NCI-H2171 treated with DMSO at 0.1 percent for 48 hours (cell line): ENCODE data around the gene SLC7A14.

ENCODE experiments used
- DNase-seq: peaks from one replicate; lab custom pipeline; 2025; lab: John Stamatoyannopoulos, UW

The SLC7A14 gene

DNA sequence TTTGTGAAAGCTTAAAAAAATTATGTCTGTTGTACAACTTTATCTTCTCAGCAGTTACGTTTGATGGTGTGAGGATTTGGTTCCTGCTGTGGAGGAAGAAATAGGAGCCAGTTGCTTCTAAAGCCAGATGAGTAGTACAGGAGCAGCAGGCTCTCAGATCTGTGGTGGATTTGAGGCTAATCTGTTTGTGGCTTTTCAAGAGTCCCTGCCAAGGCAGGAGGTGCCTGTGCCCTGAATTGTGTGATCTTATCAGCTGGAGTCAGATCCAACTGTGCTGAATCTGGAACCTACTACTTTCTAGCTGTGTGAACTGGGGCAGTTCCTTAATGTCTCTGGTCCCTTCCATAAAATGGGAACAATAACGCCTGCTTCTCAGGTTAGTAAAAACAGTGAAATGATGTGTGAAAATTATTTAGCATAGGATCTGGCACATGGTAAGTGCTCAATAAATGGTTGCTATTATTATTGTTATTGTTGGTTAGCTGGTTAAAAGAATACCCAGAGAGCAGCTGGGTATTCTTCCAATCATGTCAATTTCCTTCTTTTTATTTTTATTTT is 159.6 kb downstream of the SLC7A14 start:
- DNase-seq, result no peak

GRCh38 chr3:170425491-170426239 is 160.2 kb downstream of the SLC7A14 start:
- no peak for DNase-seq

GRCh38 chr3:170424879-170425278 is 161.0 kb downstream of the SLC7A14 start:
- DNase-seq, result no peak

- no peak for DNase-seq
Measured at GRCh38 chr3:170423001-170423615, 162.8 kb downstream of the SLC7A14 start.

DNA sequence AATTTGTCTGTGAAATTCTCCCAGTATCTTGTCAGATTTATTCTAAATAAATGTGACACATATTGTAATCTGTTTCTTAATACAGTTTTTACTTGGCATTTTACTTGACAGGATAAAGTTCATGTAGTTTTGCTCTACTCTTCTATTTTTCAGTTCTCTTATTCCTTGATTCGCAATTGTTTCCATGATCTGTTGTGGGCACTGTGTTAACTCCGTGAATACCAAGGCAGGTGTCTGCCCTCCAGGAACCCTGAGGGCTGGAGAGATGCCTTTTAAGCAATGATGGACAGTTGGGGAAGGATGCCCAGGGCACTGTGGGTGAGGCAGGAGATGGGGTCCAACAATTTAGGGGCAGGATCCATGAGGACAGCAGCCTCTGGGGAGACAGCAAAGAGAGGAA is 164.1 kb downstream of the SLC7A14 start:
- DNase-seq, result no peak

- DNase-seq, result no peak
Measured at GRCh38 chr3:170421111-170421641, 164.7 kb downstream of the SLC7A14 start.

- no peak for DNase-seq
Measured at GRCh38 chr3:170420307-170420821, 165.5 kb downstream of the SLC7A14 start.

DNA sequence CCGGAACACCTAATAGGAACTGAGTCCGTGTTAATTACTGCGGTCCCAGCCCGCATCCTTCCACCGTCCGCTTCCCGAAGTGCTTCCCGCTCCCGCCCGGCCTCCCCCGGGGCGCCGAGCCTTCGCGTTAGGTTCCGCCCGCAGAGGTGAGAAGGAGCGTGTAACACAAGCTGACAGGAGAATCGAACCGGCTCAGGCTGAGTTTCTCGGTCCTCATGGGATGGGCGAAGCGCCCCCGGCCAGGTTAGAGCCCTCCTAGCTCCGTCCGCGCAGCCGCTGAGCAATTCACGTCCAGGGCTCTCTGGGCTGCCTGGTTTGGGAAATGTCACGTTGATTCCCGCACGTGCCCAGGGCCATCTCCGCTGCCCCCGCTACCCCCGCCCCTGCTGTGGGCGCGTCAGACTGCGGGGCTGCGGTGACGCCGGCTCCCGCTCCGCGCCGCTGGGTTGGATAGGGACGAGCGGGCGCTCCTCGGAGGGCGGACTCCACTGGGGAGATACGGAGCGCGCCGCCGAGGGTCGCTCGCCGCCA is 166.3 kb downstream of the SLC7A14 start:
- no peak for DNase-seq

- DNase-seq, result no peak
Measured at GRCh38 chr3:170418422-170419398, 167.2 kb downstream of the SLC7A14 start, which contains the start of gene CLDN11. TSS of gene CLDN11 (plus strand) at chr3:170418868. CDS start at chr3:170419067, 199 bp downstream.

GRCh38 chr3:170417090-170417489 is 168.8 kb downstream of the SLC7A14 start:
- DNase-seq, result peak; percentile 18

DNA sequence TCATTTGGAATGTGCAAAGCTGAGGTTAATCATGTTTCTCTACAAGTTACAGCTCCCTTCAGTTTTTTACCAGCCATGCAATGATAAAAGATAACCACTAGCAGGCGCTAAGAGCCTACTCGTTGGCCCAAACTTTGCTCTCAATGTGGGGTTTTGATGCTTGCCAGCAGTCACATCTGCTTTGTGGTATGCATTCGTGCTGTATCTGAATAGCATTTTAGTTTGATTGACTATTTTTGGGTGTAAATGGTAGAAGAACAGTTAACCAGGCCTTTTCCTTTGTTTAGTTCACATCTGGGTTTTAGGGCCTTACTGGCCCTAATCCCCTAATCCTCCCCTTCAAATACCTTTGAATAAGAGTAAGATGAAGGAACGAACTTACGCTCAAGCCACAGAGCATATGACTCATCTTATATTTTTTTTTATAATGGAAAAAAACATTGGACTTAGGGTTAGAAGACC is 171.6 kb downstream of the SLC7A14 start:
- peak; percentile 81 for DNase-seq

- no peak for DNase-seq
Measured at GRCh38 chr3:170413291-170413690, 172.6 kb downstream of the SLC7A14 start.

DNA sequence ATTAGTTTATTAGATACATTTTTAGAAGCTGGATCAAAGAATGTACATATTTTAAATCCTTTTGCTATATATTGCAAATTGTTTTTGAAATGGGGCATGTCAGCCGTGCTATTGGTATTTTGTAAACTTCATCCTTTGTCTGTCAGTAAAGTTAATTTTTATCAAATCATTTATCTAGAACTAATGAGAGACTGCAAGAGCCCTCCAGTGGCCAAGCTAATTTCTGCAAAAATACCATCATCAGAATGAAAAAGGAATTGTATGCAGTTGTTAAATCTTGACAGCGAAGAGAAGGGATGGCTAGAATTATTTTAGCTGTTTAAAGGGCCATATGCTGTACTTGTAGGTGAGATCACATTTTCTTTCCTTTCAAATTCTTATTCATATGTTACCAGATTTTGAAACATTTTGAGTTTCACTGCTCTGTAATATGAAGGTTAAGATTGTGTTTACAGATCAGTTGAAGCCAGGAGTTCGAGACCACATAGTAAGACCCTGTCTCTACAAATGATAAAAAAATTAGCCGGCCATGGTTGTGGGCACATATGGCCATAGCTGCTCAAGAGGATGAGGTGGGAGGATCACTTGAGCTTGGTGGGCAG is 175.3 kb downstream of the SLC7A14 start:
- peak; percentile 51 for DNase-seq
